ENCODE results near the gene TLE4.

- TF ChIP-seq CTCF (optimal IDR thresholded peaks at IDR 0.05 in 1 of 3, IDR thresholded peaks at IDR 0.05 in 1 of 3, conservative IDR thresholded peaks at IDR 0.05 in 1 of 3; ENCODE audit: extremely low read depth in 1 of 3, insufficient read depth in 2 of 3, low read length in 3 of 3) (no peak), EZH2 (IDR thresholded peaks at IDR 0.05; ENCODE audit: low read length) (no peak)
Measured at GRCh38 chr9:79637177-79637925, 65.6 kb downstream of the TLE4 start.

All from keratinocyte (primary cell).